IMR-90 (cell line): Measurements from ENCODE around the gene TMEM74B. TPM values are rescaled to one million over a fixed set of nuclear protein-coding genes. Genes with fewer than 3 reads are reported as not detected.

Experiments used
- ATAC-seq: fragments of 200-7000 bp; cut with Tn5 transposase; 2 replicates; pipeline ENCODE4 v1.9.1; 2020; ENCODE audit warnings: low read depth, mild to moderate bottlenecking, moderate library complexity
- BruUV-seq: library from RNA; stranded (reverse); fragments of 400-500 nt; replicated peaks from 2 replicates; lab custom pipeline; 2021; lab: Mats Ljungman, UMichigan
- CTCF ChIA-PET: fragments of 300-600 bp; formaldehyde crosslinking; extraction: SDS; loops from one replicate; lab custom pipeline; 2021; ENCODE audit warnings: antibody characterized with exemption; lab: Yijun Ruan, JAX
- POLR2A ChIA-PET: fragments of 300-600 bp; sonication (Branson Sonifier 250); formaldehyde crosslinking; loops from one replicate; lab custom pipeline; 2022; ENCODE audit warnings: antibody characterized with exemption; ENCODE audit not compliant: unreplicated experiment; lab: Charles Lee
- DNase-seq: peaks from one replicate; pipeline ENCODE4 v3.0.0; 2013
- H2AFZ ChIP-seq: replicated peaks from 2 replicates; pipeline ENCODE3; 2013; ENCODE audit warnings: low read length, mild to moderate bottlenecking; ENCODE audit not compliant: poor library complexity
- H2AK5ac ChIP-seq: 2 replicates; pipeline ENCODE4 v1.6.1; 2013; ENCODE audit warnings: low read depth, low read length, inconsistent platforms
- H2AK9ac ChIP-seq: replicated peaks from 2 replicates; pipeline ENCODE3; 2013; ENCODE audit warnings: mild to moderate bottlenecking, low read depth, low read length, moderate library complexity; ENCODE audit not compliant: poor library complexity
- H2BK120ac ChIP-seq: 2 replicates; pipeline ENCODE4 v1.6.1; 2013; ENCODE audit warnings: low read depth, low read length, inconsistent platforms
- H2BK15ac ChIP-seq: 3 replicates; pipeline ENCODE4 v1.6.1; 2013; ENCODE audit warnings: low read depth, low read length, inconsistent platforms
- H2BK20ac ChIP-seq: 2 replicates; pipeline ENCODE4 v1.6.1; 2013; ENCODE audit warnings: low read depth, mild to moderate bottlenecking, inconsistent platforms, low read length, moderate library complexity
- H2BK5ac ChIP-seq: 2 replicates; pipeline ENCODE4 v1.6.1; 2013; ENCODE audit warnings: mild to moderate bottlenecking, low read depth, low read length, inconsistent platforms; ENCODE audit not compliant: poor library complexity, severe bottlenecking
- H3K14ac ChIP-seq: replicated peaks from 2 replicates; pipeline ENCODE4 v1.6.1; 2013; ENCODE audit warnings: low read depth, low read length, inconsistent platforms
- H3K18ac ChIP-seq: 2 replicates; pipeline ENCODE4 v1.6.1; 2013; ENCODE audit warnings: low read depth, low read length, control low read depth
- H3K23ac ChIP-seq: 2 replicates; pipeline ENCODE4 v1.6.1; 2013; ENCODE audit warnings: low read depth, low read length, inconsistent platforms
- H3K27ac ChIP-seq: 2 replicates; pipeline ENCODE4 v1.5.1; 2013; ENCODE audit warnings: mild to moderate bottlenecking, control low read depth, low read length; ENCODE audit not compliant: insufficient read depth
- H3K27me3 ChIP-seq: 2 replicates; pipeline ENCODE4 v1.6.1; 2013; ENCODE audit warnings: low read length; ENCODE audit not compliant: control insufficient read depth, insufficient read depth
- H3K36me3 ChIP-seq: 2 replicates; pipeline ENCODE4 v1.6.1; 2013; ENCODE audit warnings: low read length, mixed read lengths; ENCODE audit not compliant: control insufficient read depth, insufficient read depth
- H3K4ac ChIP-seq: 2 replicates; pipeline ENCODE4 v1.6.1; 2013; ENCODE audit warnings: low read depth, low read length, inconsistent platforms
- H3K4me1 ChIP-seq: 2 replicates; pipeline ENCODE4 v1.6.1; 2013; ENCODE audit warnings: low read length, mixed read lengths; ENCODE audit not compliant: control insufficient read depth, insufficient read depth
- H3K4me2 ChIP-seq: 2 replicates; pipeline ENCODE4 v1.6.1; 2013; ENCODE audit warnings: low read depth, mild to moderate bottlenecking, control low read depth, low read length, moderate library complexity
- H3K4me3 ChIP-seq: 2 replicates; pipeline ENCODE4 v1.5.1; 2013; ENCODE audit warnings: low read depth, mild to moderate bottlenecking, control low read depth, low read length, moderate library complexity; ENCODE audit not compliant: insufficient read depth
- H3K56ac ChIP-seq: 2 replicates; pipeline ENCODE4 v1.6.1; 2013; ENCODE audit warnings: low read length, inconsistent platforms; ENCODE audit not compliant: insufficient read depth; ENCODE audit errors: extremely low read depth
- H3K79me1 ChIP-seq, 2 experiments: 2 replicates each; pipeline ENCODE4 v1.6.1; 2013; ENCODE audit warnings: low read length in 2 of 2, inconsistent platforms in 1 of 2, low read depth in 1 of 2
- H3K9ac ChIP-seq: 2 replicates; pipeline ENCODE4 v1.6.1; 2013; ENCODE audit warnings: low read depth, low read length, control low read depth
- H3K9me1 ChIP-seq: 2 replicates; pipeline ENCODE4 v1.6.1; 2013; ENCODE audit warnings: low read length, inconsistent platforms; ENCODE audit not compliant: insufficient read depth
- H3K9me3 ChIP-seq: 2 replicates; pipeline ENCODE4 v1.6.1; 2013; ENCODE audit warnings: low read length; ENCODE audit not compliant: control insufficient read depth, insufficient read depth
- H4K20me1 ChIP-seq: 2 replicates; pipeline ENCODE4 v1.6.1; 2013; ENCODE audit warnings: low read length, inconsistent platforms; ENCODE audit not compliant: insufficient read depth
- H4K5ac ChIP-seq: 2 replicates; pipeline ENCODE4 v1.6.1; 2013; ENCODE audit warnings: mild to moderate bottlenecking, low read depth, low read length, control low read depth
- H4K8ac ChIP-seq, 2 experiments: 2 replicates each; pipeline ENCODE4 v1.6.1; 2013; ENCODE audit warnings: low read depth in 2 of 2, low read length in 2 of 2, control low read depth in 1 of 2, inconsistent platforms in 1 of 2
- H4K91ac ChIP-seq: 2 replicates; pipeline ENCODE4 v1.6.1; 2013; ENCODE audit warnings: low read depth, low read length, inconsistent platforms; ENCODE audit not compliant: insufficient read depth
- CEBPB ChIP-seq: IDR thresholded peaks from 2 replicates; pipeline ENCODE4 v1.6.1; 2012; ENCODE audit warnings: low read depth, low read length, improper control_type of control experiment
- CHD1 ChIP-seq: IDR thresholded peaks from 2 replicates; pipeline ENCODE4 v1.6.1; 2012; ENCODE audit warnings: low read depth, low read length, improper control_type of control experiment
- CTCF ChIP-seq: conservative IDR thresholded peaks from 2 replicates; pipeline ENCODE4 v1.5.1; 2012; ENCODE audit warnings: mild to moderate bottlenecking, low read depth, low read length, improper control_type of control experiment
- ELK1 ChIP-seq: fragments of 150-350 bp; IDR thresholded peaks from 2 replicates; pipeline ENCODE4 v1.6.1; 2016; ENCODE audit warnings: low read depth, mild to moderate bottlenecking, low read length, moderate library complexity, borderline replicate concordance
- FOS ChIP-seq: fragments of 150-350 bp; IDR thresholded peaks from 2 replicates; pipeline ENCODE4 v1.6.1; 2016; ENCODE audit warnings: low read depth, low read length
- MAFK ChIP-seq: IDR thresholded peaks from 2 replicates; pipeline ENCODE4 v1.6.1; 2012; ENCODE audit warnings: low read depth, low read length, improper control_type of control experiment
- MAZ ChIP-seq: IDR thresholded peaks from 2 replicates; pipeline ENCODE4 v1.6.1; 2012; ENCODE audit warnings: low read depth, mild to moderate bottlenecking, low read length, improper control_type of control experiment, moderate library complexity, borderline replicate concordance
- NFE2L2 ChIP-seq: fragments of 150-350 bp; IDR thresholded peaks from 2 replicates; pipeline ENCODE4 v1.6.1; 2016; ENCODE audit warnings: low read depth, mild to moderate bottlenecking, low read length
- RAD21 ChIP-seq: IDR thresholded peaks from 2 replicates; pipeline ENCODE4 v1.6.1; 2012; ENCODE audit warnings: low read length, improper control_type of control experiment
- RCOR1 ChIP-seq: IDR thresholded peaks from 2 replicates; pipeline ENCODE4 v1.6.1; 2012; ENCODE audit warnings: mild to moderate bottlenecking, low read length, improper control_type of control experiment; ENCODE audit not compliant: insufficient replicate concordance
- RFX5 ChIP-seq: IDR thresholded peaks from 2 replicates; pipeline ENCODE4 v1.8.0; 2012; ENCODE audit warnings: low read depth, mild to moderate bottlenecking, low read length, moderate library complexity
- USF2 ChIP-seq: fragments of 150-350 bp; IDR thresholded peaks from 2 replicates; pipeline ENCODE4 v1.6.1; 2017; ENCODE audit warnings: mild to moderate bottlenecking, antibody characterized with exemption, low read length, low read depth
- WGBS, 2 experiments: methylation state at CpG; one replicate each; pipeline versions ENCODE4 v1.1.5 to v1.1.7; 2013; ENCODE audit warnings: missing lambda C conversion rate in 2 of 2; ENCODE audit not compliant: insufficient read length in 1 of 2; ENCODE audit errors: extremely low coverage in 2 of 2; 5-methylcytosine and 5-hydroxymethylcytosine counted together
- dilution Hi-C: fragments of 300-500 bp; cut with HindIII; formaldehyde crosslinking; loops from one replicate; pipeline ENCODE4 v1.14.3; 2018; ENCODE audit warnings: low sequenced_read_pairs; ENCODE audit not compliant: unreplicated experiment
- in situ Hi-C: fragments of 300-500 bp; cut with MboI; formaldehyde crosslinking; loops from 3 replicates; pipeline ENCODE4 v1.14.3; 2019; ENCODE audit warnings: low sequenced_read_pairs, inconsistent platforms, mixed read lengths
- intact Hi-C: fragments of 100-400 bp; cut with micrococcal nuclease; formaldehyde crosslinking; loops from 2 replicates; pipeline ENCODE4 v1.10.0; 2022
- polyA plus RNA-seq, 3 experiments: library from polyadenylated mRNA; depleted of rRNA; stranded (reverse); fragments of >200 nt; gene quantifications; 2 replicates each; pipeline ENCODE4 v1.2.3, GENCODE V29; 2012; ENCODE audit warnings: low replicate concordance in 1 of 3
- total RNA-seq: library from RNA; depleted of rRNA; stranded (reverse); fragments of >200 nt; gene quantifications from 2 replicates; pipeline ENCODE4 v1.2.3, GENCODE V29; 2012

TMEM74B gene
- total and polyA plus RNA-seq, 2 of the 4 experiments (the other 2 are of a cell fraction), result 0.03 TPM; not detected in 1

- DNase-seq, result no peak
- Histone ChIP-seq H3K9ac (no peak overlapping the region), H3K27ac (no peak overlapping the region), H3K4me3 (no peak overlapping the region), H2BK15ac (no peak overlapping the region), H3K14ac (no peak overlapping the region), H4K5ac (no peak overlapping the region), H3K4me1 (no peaks in the 10 kb centered on the region), H3K4me2 (no peak overlapping the region), H3K23ac (no peak overlapping the region), H3K18ac (no peak overlapping the region), H3K27me3 (no peaks in the 10 kb centered on the region), H3K36me3 (peaks cover 60% of the 10 kb centered on the region), H3K79me1 (peaks cover 3 to 10% of the 10 kb centered on the region in 2 experiments; a peak in 3 of 4 replicates), H4K91ac (no peak overlapping the region), H2BK20ac (no peak overlapping the region), H2AK9ac (no peak overlapping the region), H2BK120ac (no peak overlapping the region), H4K8ac (no peak overlapping the region), H3K9me3 (no peaks in the 10 kb centered on the region), H2BK5ac (no peak overlapping the region), H3K9me1 (peaks cover 25% of the 10 kb centered on the region), H3K56ac (no peak overlapping the region), H2AK5ac (no peak overlapping the region), H2AFZ (no peak overlapping the region), H4K20me1 (peaks cover 13% of the 10 kb centered on the region; the same call in 1 of the 2 replicates), H3K4ac (no peak overlapping the region)
- dilution Hi-C loops (no loop called here), in situ Hi-C loops (no loop called here), intact Hi-C loops (no loop called here)
- TF ChIP-seq CEBPB (no peak), USF2 (no peak), RAD21 (no peak), MAFK (no peak), CTCF (no peak), RCOR1 (no peak), FOS (no peak), RFX5 (no peak), CHD1 (no peak), MAZ (no peak), NFE2L2 (no peak), ELK1 (no peak)
- 93% methylated on average over 2 of the region's 9 CpGs; no CpG with 5 or more reads in 1 of the 2 experiments for WGBS, 2 experiments
- BruUV-seq, result no TSS peak
- ChIA-PET CTCF (no interaction called here), POLR2A (no interaction called here)
- ATAC-seq, result no peak
These were observed 18.8 kb downstream of the TMEM74B start for GRCh38 chr20:1165941-1166340.
